ENCODE results near the gene OSCAR. TPM values are rescaled to one million over a fixed set of nuclear protein-coding genes. Genes with fewer than 3 reads are reported as not detected.

OSCAR gene
- total and polyA plus RNA-seq, 2 of the 13 experiments (the other 11 are each of a cell fraction or from before 2014, with no cell fraction given) = 1.9 TPM; not detected in 1

- peak; percentile 80; the same call in 1 of the 2 replicates for TF ChIP-seq ZNF552 (CRISPR knock-in tag; IDR thresholded peaks at IDR 0.05; ENCODE audit: borderline replicate concordance)
- TF ChIP-seq SMARCE1 (IDR thresholded peaks at IDR 0.05; ENCODE audit: borderline replicate concordance) = no peak
- TF ChIP-seq ZNF724P (CRISPR knock-in tag; IDR thresholded peaks at IDR 0.05; ENCODE audit: borderline replicate concordance) = no peak
- TF ChIP-seq NR1H2 (CRISPR knock-in tag; IDR thresholded peaks at IDR 0.05; ENCODE audit: borderline replicate concordance, low read depth) = no peak
- TF ChIP-seq NFE2 (CRISPR knock-in tag; IDR thresholded peaks at IDR 0.05) = no peak
- no peak for TF ChIP-seq ZNF24 (IDR thresholded peaks at IDR 0.05)
- TF ChIP-seq MYPOP (CRISPR knock-in tag; IDR thresholded peaks at IDR 0.05) = peak; percentile 80; the same call in 1 of the 2 replicates
- TF ChIP-seq NFYC (CRISPR knock-in tag; IDR thresholded peaks at IDR 0.05) = peak; percentile 98
- TF ChIP-seq SMARCC2 (IDR thresholded peaks at IDR 0.05) = no peak
- TF ChIP-seq SAP130 (CRISPR knock-in tag; IDR thresholded peaks at IDR 0.05; ENCODE audit: low read depth) = peak; percentile 97
- TF ChIP-seq KLF9 (CRISPR knock-in tag; IDR thresholded peaks at IDR 0.05; ENCODE audit: low read depth) = no peak
- peak; percentile 80; the same call in 1 of the 2 replicates for TF ChIP-seq ZBTB44 (CRISPR knock-in tag; IDR thresholded peaks at IDR 0.05)
- no peak for TF ChIP-seq FOSL1 (CRISPR knock-in tag; IDR thresholded peaks at IDR 0.05; ENCODE audit: borderline replicate concordance)
- no peak for TF ChIP-seq ZNF713 (CRISPR knock-in tag; IDR thresholded peaks at IDR 0.05)
- TF ChIP-seq CENPBD1 (CRISPR knock-in tag; IDR thresholded peaks at IDR 0.05; ENCODE audit: borderline replicate concordance, low read depth) = no peak
- TF ChIP-seq ZFP36 (IDR thresholded peaks at IDR 0.05; ENCODE audit: borderline replicate concordance, low read depth, low read length, partially characterized antibody) = no peak
- peak; percentile 81; the same call in 1 of the 2 replicates for TF ChIP-seq ZNF616 (CRISPR knock-in tag; IDR thresholded peaks at IDR 0.05; ENCODE audit: low read depth)
- TF ChIP-seq IRF2 (CRISPR knock-in tag; IDR thresholded peaks at IDR 0.05) = peak; percentile 88
- no peak for TF ChIP-seq ZBTB42 (CRISPR knock-in tag; IDR thresholded peaks at IDR 0.05)
- no peak for TF ChIP-seq ZNF766 (CRISPR knock-in tag; IDR thresholded peaks at IDR 0.05; ENCODE audit: borderline replicate concordance)
- no peak for TF ChIP-seq ZNF567 (CRISPR knock-in tag; IDR thresholded peaks at IDR 0.05; ENCODE audit: borderline replicate concordance)
- TF ChIP-seq CAMTA2 (CRISPR knock-in tag; IDR thresholded peaks at IDR 0.05; ENCODE audit: borderline replicate concordance) = no peak; the same call in 1 of the 2 replicates
- TF ChIP-seq CHD2 (IDR thresholded peaks at IDR 0.05; ENCODE audit: low read depth, low read length) = peak; percentile 81
- no peak for TF ChIP-seq ZNF160 (CRISPR knock-in tag; IDR thresholded peaks at IDR 0.05)
- TF ChIP-seq HOXA7 (CRISPR knock-in tag; IDR thresholded peaks at IDR 0.05) = 0 out of 2 replicates have a peak, but pooled peaks have one; percentile 22
- TF ChIP-seq EZH2 (conservative IDR thresholded peaks at IDR 0.05; ENCODE audit: low read depth, low read length) = no peak
- no peak; the same call in 1 of the 2 replicates for TF ChIP-seq ZNF878 (CRISPR knock-in tag; IDR thresholded peaks at IDR 0.05)
- no peak; the same call in 1 of the 2 replicates for TF ChIP-seq ETV6 (CRISPR knock-in tag; conservative IDR thresholded peaks at IDR 0.05)
- peak; percentile 75 for TF ChIP-seq SP2 (CRISPR knock-in tag; IDR thresholded peaks at IDR 0.05)
These were observed 14.8 kb upstream of the OSCAR start, which contains the start of the genes PRPF31 and TFPT (continued) for GRCh38 chr19:54115109-54116063.
